Naive thymus-derived CD4-positive, alpha-beta T cell (primary cell): ENCODE measurements around the gene KIF19. TPM values are rescaled to one million over a fixed set of nuclear protein-coding genes. Genes with fewer than 3 reads are reported as not detected.

ENCODE experiments used
- ATAC-seq: fragments of 150-1000 bp; cut with Tn5 transposase; 2 replicates; pipeline ENCODE4 v1.10.0; 2021; ENCODE audit warnings: mild to moderate bottlenecking, moderate library complexity
- CTCF ChIA-PET: fragments of 350-600 bp; sonication (Branson Sonifier 250); formaldehyde crosslinking; loops from one replicate; lab custom pipeline; 2021; ENCODE audit warnings: antibody characterized with exemption; lab: Charles Lee
- POLR2A ChIA-PET: fragments of 350-600 bp; sonication (Branson Sonifier 250); formaldehyde crosslinking; loops from one replicate; lab custom pipeline; 2021; ENCODE audit warnings: antibody characterized with exemption, inconsistent platforms; lab: Charles Lee
- DNase-seq, 9 donors: peaks; one replicate each; pipeline versions ENCODE4 v3.0.0 to v3.0.0-alpha.2; 2020 to 2022; ENCODE audit warnings: mixed read lengths in 1 of 9
- H3K27ac ChIP-seq: one replicate; pipeline ENCODE4 v1.7.0; 2013; ENCODE audit warnings: mild to moderate bottlenecking, low read depth, low read length, moderate library complexity
- H3K27me3 ChIP-seq, 2 donors: one replicate each; pipeline ENCODE4 v1.7.0; 2013; ENCODE audit warnings: low read length in 2 of 2, mild to moderate bottlenecking in 2 of 2, moderate library complexity in 2 of 2; ENCODE audit not compliant: control insufficient read depth in 2 of 2, insufficient read depth in 2 of 2
- H3K36me3 ChIP-seq, 3 experiments: 1 replicate in 2 of 3; 2 replicates in 1 of 3; pipeline ENCODE4 v1.7.0; 2013; ENCODE audit warnings: low read length in 3 of 3, mild to moderate bottlenecking in 3 of 3, moderate library complexity in 1 of 3; ENCODE audit not compliant: insufficient read depth in 3 of 3, control insufficient read depth in 2 of 3
- H3K4me1 ChIP-seq, 2 donors: one replicate each; pipeline ENCODE4 v1.7.0; 2013; ENCODE audit warnings: low read length in 2 of 2, mild to moderate bottlenecking in 2 of 2, moderate library complexity in 1 of 2; ENCODE audit not compliant: control insufficient read depth in 2 of 2, insufficient read depth in 2 of 2
- H3K4me3 ChIP-seq: 2 replicates; pipeline ENCODE4 v1.7.0; 2013; ENCODE audit warnings: mild to moderate bottlenecking, low read length
- H3K9me3 ChIP-seq, 3 experiments: 1 replicate in 2 of 3; 2 replicates in 1 of 3; pipeline ENCODE4 v1.7.0; 2013; ENCODE audit warnings: low read length in 3 of 3; ENCODE audit not compliant: control insufficient read depth in 2 of 3
- H3K27ac Mint-ChIP-seq, 9 donors: one replicate each; pipeline ENCODE4 v1.8.0; 2020 to 2022; ENCODE audit warnings: mixed read lengths in 9 of 9, mild to moderate bottlenecking in 8 of 9, moderate library complexity in 5 of 9, inconsistent platforms in 2 of 9
- H3K27me3 Mint-ChIP-seq, 5 donors: one replicate each; pipeline ENCODE4 v1.8.0; 2021 to 2022; ENCODE audit warnings: mixed read lengths in 5 of 5, mild to moderate bottlenecking in 1 of 5
- H3K36me3 Mint-ChIP-seq, 5 donors: one replicate each; pipeline ENCODE4 v1.8.0; 2020 to 2022; ENCODE audit warnings: mixed read lengths in 5 of 5, mild to moderate bottlenecking in 3 of 5, inconsistent platforms in 1 of 5
- H3K4me1 Mint-ChIP-seq, 7 donors: one replicate each; pipeline ENCODE4 v1.8.0; 2020 to 2022; ENCODE audit warnings: mixed read lengths in 7 of 7, mild to moderate bottlenecking in 3 of 7, inconsistent platforms in 1 of 7
- H3K4me3 Mint-ChIP-seq, 10 donors: one replicate each; pipeline ENCODE4 v1.8.0; 2020 to 2022; ENCODE audit warnings: mild to moderate bottlenecking in 10 of 10, mixed read lengths in 10 of 10, moderate library complexity in 6 of 10, inconsistent platforms in 2 of 10
- H3K9me3 Mint-ChIP-seq, 11 donors: one replicate each; pipeline ENCODE4 v1.8.0; 2020 to 2022; ENCODE audit warnings: mixed read lengths in 11 of 11, mild to moderate bottlenecking in 4 of 11, inconsistent platforms in 1 of 11, moderate library complexity in 1 of 11
- intact Hi-C, 2 donors: fragments of 100-400 bp; cut with micrococcal nuclease; formaldehyde crosslinking; loops; one replicate each; pipeline ENCODE4 v1.15.1; 2023
- polyA plus RNA-seq, 2 donors: library from polyadenylated mRNA; unstranded; fragments of 300-500 nt; fragmentation: Illumina TruSeq; gene quantifications; one replicate each; pipeline ENCODE4 v1.2.3, GENCODE V29; 2021
- total RNA-seq, 6 experiments: library from RNA in 5 of 6; stranded (reverse) in 5 of 6; gene quantifications; 1 replicate in 5 of 6; 2 replicates in 1 of 6; pipeline ENCODE4 v1.2.3 and lab custom pipeline; 2021 to 2026

The KIF19 gene
- total and polyA plus RNA-seq, 7 experiments from 2014 or later, result 0.34 to 1.2 (median 0.47) TPM; not detected in 3

DNA sequence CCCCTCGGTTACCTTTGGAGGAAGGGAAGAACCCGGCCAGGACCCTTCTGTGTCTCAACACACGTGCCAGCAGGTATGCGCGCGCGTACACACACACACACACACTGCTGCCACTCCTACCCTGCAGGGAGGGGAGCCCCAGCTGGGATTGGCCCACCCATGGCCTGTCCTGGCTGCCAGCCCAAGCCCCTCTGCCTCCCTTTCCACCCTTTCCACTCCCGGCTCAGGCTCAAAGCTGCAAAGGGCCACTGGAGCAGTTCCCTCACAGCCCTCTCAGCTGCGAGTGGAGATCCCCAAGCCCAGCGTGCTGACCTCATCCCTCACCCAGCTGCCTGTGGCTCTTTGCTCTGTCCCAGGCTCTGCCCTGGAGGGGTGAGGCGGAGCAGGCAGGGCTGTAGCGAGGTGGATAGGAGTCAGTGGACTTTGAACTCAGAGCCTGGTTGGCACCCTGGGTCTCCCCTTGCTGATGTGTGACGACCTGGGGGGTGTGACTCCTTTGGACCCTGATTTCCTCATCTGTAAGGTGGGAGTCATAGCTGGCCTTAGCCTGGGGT lies 14.5 kb downstream of the KIF19 start:
- no peaks in the 10 kb centered on the region for H3K36me3 Mint-ChIP-seq
- H3K4me1 Mint-ChIP-seq, result no peaks in the 10 kb centered on the region
- H3K4me3 Mint-ChIP-seq, result no peak overlapping the region
- no peaks in the 10 kb centered on the region for H3K4me1 ChIP-seq
- peaks cover 0 to 3% (median 0%) of the 10 kb centered on the region in 11 donors for H3K9me3 Mint-ChIP-seq
- H3K27me3 ChIP-seq, result no peaks in the 10 kb centered on the region
- no peaks in the 10 kb centered on the region for H3K9me3 ChIP-seq
- intact Hi-C loops, result no loop called here
- no peak overlapping the region for H3K4me3 ChIP-seq
- ATAC-seq (no peak), DNase-seq (no peak)
- H3K36me3 ChIP-seq, result no peaks in the 10 kb centered on the region
- H3K27me3 Mint-ChIP-seq, result peaks cover 0 to 15% (median 4%) of the 10 kb centered on the region in 5 donors
- ChIA-PET POLR2A (no interaction called here), CTCF (no interaction called here)
- H3K27ac ChIP-seq, result no peak overlapping the region
- H3K27ac Mint-ChIP-seq, result no peak overlapping the region

- Histone ChIP-seq H3K4me1 (no peaks in the 10 kb centered on the region), H3K27ac (no peak overlapping the region), H3K36me3 (no peaks in the 10 kb centered on the region), H3K27me3 (no peaks in the 10 kb centered on the region), H3K4me3 (no peak overlapping the region), H3K9me3 (no peaks in the 10 kb centered on the region)
- ATAC-seq (no peak), DNase-seq (no peak)
- CTCF ChIA-PET, result no interaction called here
- H3K4me3 Mint-ChIP-seq, result no peak overlapping the region
- POLR2A ChIA-PET, result no interaction called here
- H3K27ac Mint-ChIP-seq, result no peak overlapping the region
- intact Hi-C loops, result no loop called here
- H3K36me3 Mint-ChIP-seq, result no peaks in the 10 kb centered on the region
- H3K27me3 Mint-ChIP-seq, result peaks cover 0 to 15% (median 2%) of the 10 kb centered on the region in 5 donors
- H3K9me3 Mint-ChIP-seq, result peaks cover 0 to 3% (median 0%) of the 10 kb centered on the region in 11 donors
- H3K4me1 Mint-ChIP-seq, result no peaks in the 10 kb centered on the region
Measured at GRCh38 chr17:74342224-74342623, 16.2 kb downstream of the KIF19 start.

DNA sequence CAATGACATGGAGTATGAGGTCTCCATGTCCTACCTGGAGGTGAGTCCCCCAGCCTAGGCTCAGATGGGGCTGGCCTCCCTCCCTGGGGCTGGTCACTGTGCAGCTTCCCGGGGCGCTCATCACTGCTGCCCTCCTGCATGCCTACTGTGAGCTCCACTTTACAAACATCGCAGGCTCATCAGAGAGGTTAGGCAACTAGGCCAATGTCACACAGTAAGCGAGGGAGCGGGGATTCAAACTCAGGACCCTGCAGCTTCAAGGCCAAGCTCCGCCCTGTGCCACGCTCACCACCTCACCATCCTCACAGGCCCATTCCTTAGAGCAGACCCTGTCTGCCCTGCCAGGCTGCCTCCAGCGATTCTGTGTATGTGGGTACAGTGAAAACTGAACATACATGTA lies 17.1 kb downstream of the KIF19 start:
- Histone ChIP-seq H3K27ac (no peak overlapping the region), H3K36me3 (no peaks in the 10 kb centered on the region), H3K4me3 (no peak overlapping the region), H3K9me3 (no peaks in the 10 kb centered on the region), H3K4me1 (no peaks in the 10 kb centered on the region), H3K27me3 (no peaks in the 10 kb centered on the region)
- Mint-ChIP-seq H3K9me3 (peaks cover 0 to 3% (median 0%) of the 10 kb centered on the region in 11 donors), H3K4me3 (no peak overlapping the region), H3K36me3 (no peaks in the 10 kb centered on the region), H3K27ac (no peak overlapping the region), H3K4me1 (peaks cover 0 to 2% (median 0%) of the 10 kb centered on the region in 7 donors), H3K27me3 (peaks cover 0 to 15% (median 6%) of the 10 kb centered on the region in 5 donors)
- ATAC-seq, result no peak
- DNase-seq, result no peak
- POLR2A ChIA-PET, result no interaction called here
- CTCF ChIA-PET, result no interaction called here
- intact Hi-C loops, result no loop called here

DNA sequence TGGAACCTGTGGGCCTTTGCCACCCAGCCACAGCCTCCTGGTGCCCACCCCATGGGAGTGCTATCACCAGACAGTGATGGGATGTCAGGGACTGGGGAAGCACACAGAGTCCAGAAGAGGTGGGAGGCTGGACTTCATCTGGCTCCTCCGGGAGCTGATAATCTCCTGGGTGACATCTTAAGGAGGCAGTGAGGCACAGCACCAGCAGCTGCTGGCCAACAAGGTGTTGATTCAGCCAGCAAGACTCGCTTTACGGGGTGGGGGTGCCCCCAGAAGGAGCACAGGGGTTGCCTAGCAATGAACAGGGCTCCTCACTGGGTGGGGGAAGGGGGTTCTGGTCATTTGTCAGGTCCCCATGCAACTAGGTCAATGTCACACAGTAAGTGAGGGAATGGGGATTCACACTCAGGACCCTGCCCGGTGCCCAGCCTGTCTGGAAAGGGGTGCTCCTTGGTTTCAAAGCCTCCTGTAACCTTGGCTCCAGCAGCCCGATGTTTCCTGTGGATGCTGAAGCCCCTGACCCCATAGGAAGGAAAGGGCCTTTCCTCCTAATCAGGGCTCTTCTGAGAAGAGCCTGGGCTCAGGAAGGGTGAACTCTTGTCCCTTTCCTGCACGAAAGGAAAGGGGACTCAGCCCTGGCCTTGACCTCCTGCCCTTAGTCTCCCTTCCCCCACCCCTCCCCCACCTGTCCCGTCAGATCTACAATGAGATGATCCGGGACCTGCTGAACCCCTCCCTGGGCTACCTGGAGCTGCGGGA lies 17.7 kb downstream of the KIF19 start:
- CTCF ChIA-PET, result interaction anchor here (1.4 kb wide), 1 partner anchor 131 kb away, joined by 3 read pairs; no protein-coding TSS in a partner anchor
- no peaks in the 10 kb centered on the region for H3K36me3 Mint-ChIP-seq
- H3K9me3 ChIP-seq, result no peaks in the 10 kb centered on the region
- no peaks in the 10 kb centered on the region for H3K4me1 ChIP-seq
- no peak overlapping the region for H3K27ac Mint-ChIP-seq
- H3K36me3 ChIP-seq, result no peaks in the 10 kb centered on the region
- POLR2A ChIA-PET, result no interaction called here
- no peak overlapping the region for H3K4me3 Mint-ChIP-seq
- H3K4me3 ChIP-seq, result no peak overlapping the region
- intact Hi-C loops, result no loop called here
- no peak for ATAC-seq
- H3K27ac ChIP-seq, result no peak overlapping the region
- peaks cover 0 to 2% (median 0%) of the 10 kb centered on the region in 7 donors for H3K4me1 Mint-ChIP-seq
- no peak for DNase-seq
- H3K27me3 ChIP-seq, result no peaks in the 10 kb centered on the region
- H3K27me3 Mint-ChIP-seq, result peaks cover 0 to 18% (median 11%) of the 10 kb centered on the region in 5 donors
- H3K9me3 Mint-ChIP-seq, result peaks cover 0 to 3% (median 0%) of the 10 kb centered on the region in 11 donors

DNA sequence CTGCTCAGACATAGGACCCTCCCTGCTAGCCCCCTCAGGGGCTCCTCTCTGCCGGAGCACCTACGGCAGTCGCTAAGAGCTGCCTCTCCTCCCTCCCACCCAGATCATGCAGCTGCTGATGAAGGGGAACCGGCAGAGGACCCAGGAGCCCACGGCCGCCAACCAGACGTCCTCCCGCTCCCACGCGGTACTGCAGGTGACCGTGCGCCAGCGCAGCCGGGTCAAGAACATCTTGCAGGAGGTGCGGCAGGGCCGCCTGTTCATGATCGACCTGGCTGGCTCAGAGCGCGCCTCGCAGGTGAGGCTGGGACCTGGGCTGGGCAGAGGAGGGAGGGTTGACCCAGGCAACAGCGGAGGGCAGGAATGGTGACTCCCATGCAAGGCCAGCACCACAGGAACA lies 18.6 kb downstream of the KIF19 start:
- H3K9me3 ChIP-seq, result no peaks in the 10 kb centered on the region
- intact Hi-C loops, result no loop called here
- H3K27ac Mint-ChIP-seq, result no peak overlapping the region
- no peak for DNase-seq
- POLR2A ChIA-PET, result no interaction called here
- H3K4me1 ChIP-seq, result no peaks in the 10 kb centered on the region
- H3K27me3 ChIP-seq, result no peaks in the 10 kb centered on the region
- H3K27ac ChIP-seq, result no peak overlapping the region
- H3K9me3 Mint-ChIP-seq, result peaks cover 0 to 3% (median 0%) of the 10 kb centered on the region in 11 donors
- no peak overlapping the region for H3K4me3 ChIP-seq
- no peaks in the 10 kb centered on the region for H3K36me3 ChIP-seq
- H3K27me3 Mint-ChIP-seq, result peaks cover 0 to 17% (median 14%) of the 10 kb centered on the region in 5 donors
- H3K4me3 Mint-ChIP-seq, result no peak overlapping the region
- CTCF ChIA-PET, result interaction anchor here (1.4 kb wide), 1 partner anchor 132 kb away, joined by 3 read pairs; no protein-coding TSS in a partner anchor
- no peak for ATAC-seq
- H3K4me1 Mint-ChIP-seq, result peaks cover 0 to 2% (median 0%) of the 10 kb centered on the region in 7 donors
- H3K36me3 Mint-ChIP-seq, result no peaks in the 10 kb centered on the region

GRCh38 chr17:74345433-74346241 lies 19.6 kb downstream of the KIF19 start:
- Mint-ChIP-seq H3K27me3 (peaks cover 0 to 21% (median 10%) of the 10 kb centered on the region in 5 donors), H3K27ac (no peak overlapping the region), H3K36me3 (no peaks in the 10 kb centered on the region), H3K4me3 (no peak overlapping the region), H3K4me1 (peaks cover 0 to 2% (median 0%) of the 10 kb centered on the region in 7 donors), H3K9me3 (peaks cover 0 to 3% (median 0%) of the 10 kb centered on the region in 11 donors)
- H3K4me1 ChIP-seq, result no peaks in the 10 kb centered on the region
- H3K9me3 ChIP-seq, result no peaks in the 10 kb centered on the region
- ChIA-PET POLR2A (no interaction called here), CTCF (interaction anchor here (1.4 kb wide), 1 partner anchor 133 kb away, joined by 3 read pairs; no protein-coding TSS in a partner anchor)
- ATAC-seq (no peak), DNase-seq (no peak)
- intact Hi-C loops, result no loop called here
- H3K27me3 ChIP-seq, result no peaks in the 10 kb centered on the region
- no peak overlapping the region for H3K4me3 ChIP-seq
- H3K27ac ChIP-seq, result no peak overlapping the region
- H3K36me3 ChIP-seq, result no peaks in the 10 kb centered on the region
